Measurements from ENCODE around the gene MAN2B1. TPM values are rescaled to one million over a fixed set of nuclear protein-coding genes. Genes with fewer than 3 reads are reported as not detected.
"Not testable (repeated sequence)": the region's sequence is repeated elsewhere in the genome, so short reads cannot be mapped to it uniquely, and the experiment has no call there.

Gene MAN2B1
- polyA plus RNA-seq, 2 donors, result 22.6 to 26.6 TPM

DNA sequence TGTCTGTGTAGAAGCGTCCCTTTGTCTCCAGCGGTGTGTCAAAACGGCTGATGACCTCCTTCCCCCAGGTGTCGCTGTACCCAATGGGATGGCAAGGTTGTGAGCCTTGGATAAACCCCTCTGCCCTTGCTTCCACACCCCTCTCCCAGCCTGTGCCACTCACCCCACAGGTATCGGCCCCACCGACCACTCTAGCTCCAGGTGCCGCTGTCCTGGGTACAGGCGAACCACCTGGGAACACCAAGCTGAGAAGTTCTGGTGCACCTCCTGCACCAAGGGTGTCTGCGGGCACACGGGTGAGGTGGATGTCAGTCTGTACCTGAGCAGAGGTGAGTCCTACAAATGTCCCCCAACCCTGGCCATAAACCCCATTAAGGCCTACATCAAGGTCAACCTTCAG lies 16.6 kb downstream of the MAN2B1 start:
- Histone ChIP-seq H3K9me3 (ENCODE audit: control insufficient read depth in 2 of 2, insufficient read depth in 1 of 2, low read depth in 1 of 2, low read length in 1 of 2) (no peaks in the 10 kb centered on the region), H3K36me3 (ENCODE audit: control insufficient read depth in 2 of 2, insufficient read depth in 2 of 2, low read length in 1 of 2) (peaks cover 1 to 3% of the 10 kb centered on the region in 2 donors), H3K27me3 (ENCODE audit: control insufficient read depth in 1 of 2, insufficient read depth in 2 of 2, low read length in 2 of 2) (no peaks in the 10 kb centered on the region), H3K4me3 (ENCODE audit: low read depth in 1 of 2, low read length in 2 of 2) (no peak overlapping the region), H3K4me1 (ENCODE audit: control insufficient read depth in 2 of 2, insufficient read depth in 2 of 2, low read length in 1 of 2) (peaks cover 5 to 7% of the 10 kb centered on the region in 2 donors), H3K27ac (ENCODE audit: low read depth in 2 of 2, low read length in 1 of 2) (no peak overlapping the region)
- 95 to 97% methylated on average over 10 of the region's 10 CpGs for WGBS, 2 donors

DNA sequence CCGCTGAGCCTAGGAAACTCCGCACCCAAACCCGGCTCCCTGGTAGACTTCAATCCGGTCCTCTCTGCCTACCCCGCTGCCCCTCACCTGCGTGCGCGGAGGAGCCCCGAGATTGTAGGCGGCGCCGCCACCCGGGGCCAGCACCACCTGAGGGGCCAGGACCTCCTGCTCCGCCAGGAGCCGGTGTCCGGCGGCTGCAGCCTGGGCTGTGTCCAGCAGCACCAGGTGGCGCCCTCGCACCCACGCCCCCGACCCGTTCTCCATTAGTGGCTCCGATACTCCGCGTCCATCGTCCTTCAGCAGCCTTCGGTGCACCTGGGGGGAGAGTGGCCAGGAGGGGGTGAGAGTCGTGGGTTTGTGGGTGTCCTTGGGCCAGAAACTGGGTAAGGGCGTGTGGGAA lies 18.5 kb downstream of the MAN2B1 start:
- Histone ChIP-seq H3K27ac (ENCODE audit: low read depth in 2 of 2, low read length in 1 of 2) (no peak overlapping the region), H3K4me3 (ENCODE audit: low read depth in 1 of 2, low read length in 2 of 2) (peak overlapping the region; percentile 6 to 8), H3K27me3 (ENCODE audit: control insufficient read depth in 1 of 2, insufficient read depth in 2 of 2, low read length in 2 of 2) (no peaks in the 10 kb centered on the region), H3K4me1 (ENCODE audit: control insufficient read depth in 2 of 2, insufficient read depth in 2 of 2, low read length in 1 of 2) (peaks cover 5 to 7% of the 10 kb centered on the region in 2 donors), H3K36me3 (ENCODE audit: control insufficient read depth in 2 of 2, insufficient read depth in 2 of 2, low read length in 1 of 2) (peaks cover 0 to 3% of the 10 kb centered on the region in 2 donors), H3K9me3 (ENCODE audit: control insufficient read depth in 2 of 2, insufficient read depth in 1 of 2, low read depth in 1 of 2, low read length in 1 of 2) (no peaks in the 10 kb centered on the region)
- WGBS, 2 donors, result 20 to 33% methylated on average over 27 to 29 of the region's 29 CpGs

DNA sequence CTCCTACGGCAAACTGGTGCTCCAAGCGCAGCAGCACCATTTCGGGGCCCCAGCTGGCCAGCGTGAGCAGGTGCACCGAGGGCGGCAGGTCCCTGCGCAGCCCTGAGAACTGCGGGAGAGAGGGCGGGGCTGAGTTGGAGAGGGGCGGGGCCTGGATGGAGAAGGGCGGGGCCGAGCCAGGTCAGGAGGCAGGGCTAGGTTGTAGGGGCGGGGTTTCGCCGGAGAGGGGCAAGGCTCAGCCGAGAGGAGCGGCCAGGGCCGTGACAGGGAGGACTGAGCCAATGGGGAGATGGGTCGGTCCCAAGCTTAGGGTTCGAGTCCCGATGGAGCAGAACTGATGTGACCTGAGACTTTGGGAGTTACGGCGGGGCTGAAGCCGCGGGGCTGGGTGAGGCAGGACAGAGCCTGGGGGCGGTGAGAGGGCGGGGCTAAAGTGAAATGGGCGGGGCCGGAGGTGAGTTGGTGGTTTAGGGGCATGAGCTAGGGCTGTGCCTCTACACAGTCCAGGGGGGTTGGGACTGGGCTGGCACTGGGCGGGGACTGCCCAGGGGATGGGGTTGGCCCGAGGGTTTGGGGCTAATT lies 19.0 kb downstream of the MAN2B1 start:
- Histone ChIP-seq H3K4me1 (ENCODE audit: control insufficient read depth in 2 of 2, insufficient read depth in 2 of 2, low read length in 1 of 2) (peaks cover 5 to 7% of the 10 kb centered on the region in 2 donors), H3K4me3 (ENCODE audit: low read depth in 1 of 2, low read length in 2 of 2) (peak overlapping the region; percentile 8 to 33), H3K36me3 (ENCODE audit: control insufficient read depth in 2 of 2, insufficient read depth in 2 of 2, low read length in 1 of 2) (peaks cover 0 to 3% of the 10 kb centered on the region in 2 donors), H3K27me3 (ENCODE audit: control insufficient read depth in 1 of 2, insufficient read depth in 2 of 2, low read length in 2 of 2) (no peaks in the 10 kb centered on the region), H3K27ac (ENCODE audit: low read depth in 2 of 2, low read length in 1 of 2) (no peak overlapping the region), H3K9me3 (ENCODE audit: control insufficient read depth in 2 of 2, insufficient read depth in 1 of 2, low read depth in 1 of 2, low read length in 1 of 2) (no peaks in the 10 kb centered on the region)
- WGBS, 2 donors, result 19 to 26% methylated on average over 31 of the region's 31 CpGs

DNA sequence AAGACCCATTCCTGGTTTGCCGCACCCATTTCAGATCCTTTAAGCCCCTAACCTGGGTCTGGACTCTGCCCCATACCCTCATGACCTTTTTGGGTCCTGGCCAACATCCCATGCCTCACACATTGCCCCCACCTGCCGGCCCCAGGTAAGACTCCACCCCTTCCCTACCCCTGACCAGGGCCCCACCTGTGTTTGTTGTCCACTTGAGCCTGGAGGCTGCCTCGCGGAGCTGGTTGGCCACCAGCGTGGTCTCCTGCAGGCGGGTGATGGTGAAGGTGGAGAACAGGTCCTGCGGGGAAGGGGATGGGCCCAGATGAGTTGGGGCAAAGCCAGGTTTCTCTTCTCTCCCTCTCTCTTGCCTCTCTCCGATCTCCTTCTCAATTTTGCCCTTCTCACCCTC lies 19.5 kb downstream of the MAN2B1 start:
- 61 to 76% methylated on average over 8 of the region's 8 CpGs for WGBS, 2 donors

DNA sequence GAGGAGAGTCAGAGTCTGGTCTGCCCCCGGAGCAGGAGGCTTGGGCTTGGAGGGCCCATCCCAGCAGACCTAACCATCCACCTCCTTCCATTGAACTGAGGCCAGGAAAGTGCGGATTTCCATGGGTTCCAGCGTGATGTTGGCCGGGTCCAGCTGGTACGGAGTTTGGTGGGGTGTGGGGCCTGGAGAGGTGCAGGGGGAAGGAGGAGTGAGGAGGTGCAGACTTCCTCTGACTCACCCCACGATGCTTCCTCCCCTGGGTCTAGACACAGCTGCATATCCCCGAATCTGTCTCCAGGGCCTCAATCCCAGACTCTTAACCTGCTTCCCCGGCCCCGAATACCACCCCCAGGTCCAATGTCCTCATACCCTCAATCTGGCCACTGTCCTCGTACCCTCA lies 20.0 kb downstream of the MAN2B1 start:
- Histone ChIP-seq H3K27me3 (ENCODE audit: control insufficient read depth in 1 of 2, insufficient read depth in 2 of 2, low read length in 2 of 2) (no peaks in the 10 kb centered on the region), H3K36me3 (ENCODE audit: control insufficient read depth in 2 of 2, insufficient read depth in 2 of 2, low read length in 1 of 2) (no peaks in the 10 kb centered on the region), H3K4me3 (ENCODE audit: low read depth in 1 of 2, low read length in 2 of 2) (no peak overlapping the region), H3K4me1 (ENCODE audit: control insufficient read depth in 2 of 2, insufficient read depth in 2 of 2, low read length in 1 of 2) (peaks cover 5 to 7% of the 10 kb centered on the region in 2 donors), H3K27ac (ENCODE audit: low read depth in 2 of 2, low read length in 1 of 2) (no peak overlapping the region), H3K9me3 (ENCODE audit: control insufficient read depth in 2 of 2, insufficient read depth in 1 of 2, low read depth in 1 of 2, low read length in 1 of 2) (no peaks in the 10 kb centered on the region)
- WGBS, 2 donors, result 88 to 89% methylated on average over 10 of the region's 10 CpGs

More for the DNA sequence above, 19.5 kb downstream of the MAN2B1 start:
- Histone ChIP-seq H3K9me3 (ENCODE audit: control insufficient read depth in 2 of 2, insufficient read depth in 1 of 2, low read depth in 1 of 2, low read length in 1 of 2) (no peaks in the 10 kb centered on the region), H3K27me3 (ENCODE audit: control insufficient read depth in 1 of 2, insufficient read depth in 2 of 2, low read length in 2 of 2) (no peaks in the 10 kb centered on the region), H3K4me3 (ENCODE audit: low read depth in 1 of 2, low read length in 2 of 2) (no peak overlapping the region), H3K4me1 (ENCODE audit: control insufficient read depth in 2 of 2, insufficient read depth in 2 of 2, low read length in 1 of 2) (peaks cover 5 to 7% of the 10 kb centered on the region in 2 donors), H3K36me3 (ENCODE audit: control insufficient read depth in 2 of 2, insufficient read depth in 2 of 2, low read length in 1 of 2) (peaks cover 0 to under 1% of the 10 kb centered on the region in 2 donors), H3K27ac (ENCODE audit: low read depth in 2 of 2, low read length in 1 of 2) (no peak overlapping the region)

DNA sequence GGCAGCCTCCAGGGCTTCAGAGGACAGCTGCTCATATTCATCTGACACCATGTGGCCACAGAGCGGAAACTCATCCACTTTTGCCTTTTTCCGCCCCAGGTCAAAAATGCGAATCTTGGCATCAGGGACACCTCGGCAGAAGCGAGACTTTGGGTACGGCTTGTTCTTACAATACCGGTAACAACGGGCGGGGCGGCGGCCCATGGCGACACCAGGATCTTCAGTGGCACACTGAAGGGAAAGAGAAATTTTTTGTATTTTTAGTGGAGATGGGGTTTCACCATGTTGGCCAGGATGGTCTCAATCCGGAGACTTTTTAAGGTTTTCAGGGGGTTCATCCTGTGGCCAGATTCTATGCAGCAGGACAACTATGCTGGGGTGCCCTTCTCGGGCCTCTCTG lies 22.8 kb downstream of the MAN2B1 start:
- H3K36me3 ChIP-seq (ENCODE audit: control insufficient read depth in 2 of 2, insufficient read depth in 2 of 2, low read length in 1 of 2); H3K27me3 ChIP-seq (ENCODE audit: control insufficient read depth in 1 of 2, insufficient read depth in 2 of 2, low read length in 2 of 2); H3K27ac ChIP-seq (ENCODE audit: low read depth in 2 of 2, low read length in 1 of 2); H3K4me3 ChIP-seq (ENCODE audit: low read depth in 1 of 2, low read length in 2 of 2); H3K9me3 ChIP-seq (ENCODE audit: control insufficient read depth in 2 of 2, insufficient read depth in 1 of 2, low read depth in 1 of 2, low read length in 1 of 2): not testable (repeated sequence)
- H3K4me1 ChIP-seq (ENCODE audit: control insufficient read depth in 2 of 2, insufficient read depth in 2 of 2, low read length in 1 of 2), result peaks cover 5 to 14% of the 10 kb centered on the region in 2 donors
- 94 to 99% methylated on average over 14 of the region's 14 CpGs for WGBS, 2 donors

DNA sequence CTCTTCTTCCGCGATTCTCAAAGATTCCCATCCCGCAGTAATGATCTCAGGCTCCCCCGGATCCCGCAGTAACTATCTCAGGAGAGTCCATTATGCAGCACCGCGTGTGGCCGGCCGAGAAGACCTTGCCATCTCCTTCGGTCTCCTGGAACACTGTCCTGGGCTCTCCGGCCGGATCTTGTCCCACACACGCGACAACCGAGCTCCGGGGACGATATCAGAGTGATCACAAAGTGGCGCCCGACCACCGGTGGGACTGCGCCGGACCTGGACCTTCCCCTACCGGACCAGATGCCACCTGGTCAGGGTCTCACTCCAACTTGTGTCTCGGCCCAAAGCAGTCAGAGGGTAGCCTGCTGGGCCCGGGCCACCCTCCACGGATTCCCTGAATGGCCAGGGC lies 24.0 kb downstream of the MAN2B1 start:
- 92 to 94% methylated on average over 26 of the region's 26 CpGs for WGBS, 2 donors
- Histone ChIP-seq H3K27me3 (ENCODE audit: control insufficient read depth in 1 of 2, insufficient read depth in 2 of 2, low read length in 2 of 2) (no peaks in the 10 kb centered on the region), H3K4me3 (ENCODE audit: low read depth in 1 of 2, low read length in 2 of 2) (no peak overlapping the region), H3K36me3 (ENCODE audit: control insufficient read depth in 2 of 2, insufficient read depth in 2 of 2, low read length in 1 of 2) (no peaks in the 10 kb centered on the region), H3K9me3 (ENCODE audit: control insufficient read depth in 2 of 2, insufficient read depth in 1 of 2, low read depth in 1 of 2, low read length in 1 of 2) (no peaks in the 10 kb centered on the region), H3K27ac (ENCODE audit: low read depth in 2 of 2, low read length in 1 of 2) (no peak overlapping the region), H3K4me1 (ENCODE audit: control insufficient read depth in 2 of 2, insufficient read depth in 2 of 2, low read length in 1 of 2) (peaks cover 0 to 7% of the 10 kb centered on the region in 2 donors)

DNA sequence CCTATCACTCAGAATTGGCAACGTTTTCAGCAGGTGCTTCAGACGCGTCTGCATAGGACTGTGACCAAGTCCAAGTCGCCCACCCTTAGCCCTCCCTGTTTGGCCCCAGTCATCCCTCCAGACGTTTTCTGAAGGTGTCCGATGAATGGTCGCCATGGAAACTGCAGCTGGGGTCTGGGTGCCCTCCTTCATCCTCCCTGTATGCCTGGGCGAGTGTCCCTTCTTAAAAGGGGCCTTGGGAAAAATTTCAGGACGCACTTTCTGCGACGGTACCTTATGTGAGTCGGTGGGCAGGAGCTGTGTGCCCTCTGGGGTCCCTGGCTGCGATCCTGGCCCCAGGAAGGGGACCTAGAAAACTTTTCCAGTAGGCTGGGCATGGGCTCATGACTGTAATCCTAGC lies 25.1 kb downstream of the MAN2B1 start:
- Histone ChIP-seq H3K36me3 (ENCODE audit: control insufficient read depth in 2 of 2, insufficient read depth in 2 of 2, low read length in 1 of 2) (no peaks in the 10 kb centered on the region), H3K27me3 (ENCODE audit: control insufficient read depth in 1 of 2, insufficient read depth in 2 of 2, low read length in 2 of 2) (no peaks in the 10 kb centered on the region), H3K27ac (ENCODE audit: low read depth in 2 of 2, low read length in 1 of 2) (no peak overlapping the region), H3K4me1 (ENCODE audit: control insufficient read depth in 2 of 2, insufficient read depth in 2 of 2, low read length in 1 of 2) (peaks cover 0 to 7% of the 10 kb centered on the region in 2 donors), H3K9me3 (ENCODE audit: control insufficient read depth in 2 of 2, insufficient read depth in 1 of 2, low read depth in 1 of 2, low read length in 1 of 2) (no peaks in the 10 kb centered on the region), H3K4me3 (ENCODE audit: low read depth in 1 of 2, low read length in 2 of 2) (no peak overlapping the region)
- 68 to 74% methylated on average over 13 of the region's 13 CpGs for WGBS, 2 donors

DNA sequence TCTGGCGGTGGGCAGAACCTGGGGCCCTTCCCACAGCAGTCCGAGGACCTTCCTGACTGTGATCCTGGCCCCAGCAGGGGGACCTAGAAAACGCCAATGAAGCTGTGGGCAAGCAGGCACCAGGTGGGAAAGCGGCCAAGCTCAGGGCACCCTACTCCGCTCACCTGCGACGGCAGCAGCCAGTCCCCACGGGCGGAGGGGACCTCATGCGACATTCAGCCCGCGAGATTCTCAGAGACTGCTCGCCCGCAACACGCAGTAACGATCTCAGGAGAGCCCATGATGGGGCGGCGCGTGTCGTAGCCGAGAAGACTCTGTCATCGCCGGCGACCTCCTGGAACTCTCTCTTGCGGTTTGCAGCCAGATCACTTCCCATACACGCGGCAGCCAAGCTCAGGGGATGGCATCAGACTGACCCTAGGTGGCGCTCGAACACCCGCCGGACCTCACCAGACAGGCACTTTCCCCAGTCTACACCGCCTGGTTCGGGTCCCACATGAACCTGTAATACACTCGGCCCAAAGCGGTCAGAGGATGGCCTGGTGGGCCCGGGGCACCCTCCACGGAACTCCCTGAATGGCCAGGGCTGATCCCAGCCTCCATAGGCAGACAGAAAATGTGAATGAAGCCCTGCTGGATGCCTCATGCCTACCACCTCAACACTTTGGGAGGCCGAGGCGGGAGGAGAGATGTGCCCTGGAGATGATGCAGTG lies 26.5 kb downstream of the MAN2B1 start:
- H3K9me3 ChIP-seq (ENCODE audit: control insufficient read depth in 2 of 2, insufficient read depth in 1 of 2, low read depth in 1 of 2, low read length in 1 of 2), result no peaks in the 10 kb centered on the region
- no peaks in the 10 kb centered on the region for H3K27me3 ChIP-seq (ENCODE audit: control insufficient read depth in 1 of 2, insufficient read depth in 2 of 2, low read length in 2 of 2)
- no peak overlapping the region for H3K27ac ChIP-seq (ENCODE audit: low read depth in 2 of 2, low read length in 1 of 2)
- H3K36me3 ChIP-seq (ENCODE audit: control insufficient read depth in 2 of 2, insufficient read depth in 2 of 2, low read length in 1 of 2), result no peaks in the 10 kb centered on the region
- 11% methylated on average over 39 of the region's 39 CpGs for WGBS, 2 donors
- H3K4me3 ChIP-seq (ENCODE audit: low read depth in 1 of 2, low read length in 2 of 2), result peak overlapping the region in 1 of 2 donors; percentile 28
- H3K4me1 ChIP-seq (ENCODE audit: control insufficient read depth in 2 of 2, insufficient read depth in 2 of 2, low read length in 1 of 2), result peaks cover 0 to 7% of the 10 kb centered on the region in 2 donors
